Measurements from ENCODE around the gene SMPD3. TPM values are rescaled to one million over a fixed set of nuclear protein-coding genes. Genes with fewer than 3 reads are reported as not detected.

The SMPD3 gene
- total RNA-seq, 1 experiment from 2014 or later, result 0.89 TPM

- Histone ChIP-seq H3K36me3 (ENCODE audit: control insufficient read depth in 1 of 2, insufficient read depth in 2 of 2, low read length in 2 of 2) (no peaks in the 10 kb centered on the region), H3K4me3 (replicated peaks in 1 of 2; ENCODE audit: low read depth in 1 of 2, low read length in 2 of 2) (no peak overlapping the region), H3K27me3 (ENCODE audit: insufficient read depth, low read length) (no peaks in the 10 kb centered on the region), H3K4me2 (ENCODE audit: low read length) (no peak overlapping the region), H4K20me1 (ENCODE audit: insufficient read depth) (no peaks in the 10 kb centered on the region), H3K4me1 (ENCODE audit: control insufficient read depth in 1 of 2, insufficient read depth in 2 of 2, low read length in 2 of 2) (peaks cover 0 to 6% of the 10 kb centered on the region in 2 experiments; a peak in 2 of 4 replicates), H3K79me2 (ENCODE audit: insufficient read depth, low read length) (no peaks in the 10 kb centered on the region), H3K27ac (ENCODE audit: low read depth, low read length) (no peak overlapping the region), H3K9me3 (ENCODE audit: control insufficient read depth in 1 of 2, insufficient read depth in 1 of 2, low read depth in 1 of 2, low read length in 2 of 2) (no peaks in the 10 kb centered on the region), H2AFZ (ENCODE audit: low read depth, low read length, poor library complexity, severe bottlenecking) (no peak overlapping the region), H3K9ac (ENCODE audit: low read length) (no peak overlapping the region), H3K9me2 (ENCODE audit: insufficient read depth) (no peaks in the 10 kb centered on the region)
- CTCF ChIA-PET, result no interaction called here
- RAD21 ChIA-PET (ENCODE audit: low non-redundant PET in 1 of 2, low total read pairs in 2 of 2, uncharacterized antibody in 2 of 2, unreplicated experiment in 2 of 2), result no interaction called here
- no TSS peak for BruUV-seq (replicated peaks)
- intact Hi-C loops (cut with micrococcal nuclease), result no loop called here
- TF ChIP-seq ATF3 (IDR thresholded peaks at IDR 0.05) (no peak), JUND (IDR thresholded peaks at IDR 0.05) (no peak), REST (IDR thresholded peaks at IDR 0.05; ENCODE audit: low read depth) (no peak), CBX3 (IDR thresholded peaks at IDR 0.05; ENCODE audit: low read depth) (no peak), FOSL1 (IDR thresholded peaks at IDR 0.05; ENCODE audit: low read depth) (no peak), SRF (IDR thresholded peaks at IDR 0.05; ENCODE audit: low read depth) (no peak)
- DNase-seq (ENCODE audit: low read depth, low spot score), result no peak
- ATAC-seq, result no peak
- POLR2A ChIA-PET, result no interaction called here
Measured at GRCh38 chr16:68426347-68426652, 22.0 kb downstream of the SMPD3 start.

Data from HCT116 (cell line).